OCI-LY7 (cell line): ENCODE data around the gene RNF183. TPM values are rescaled to one million over a fixed set of nuclear protein-coding genes. Genes with fewer than 3 reads are reported as not detected.

Experiments
- BruUV-seq: library from RNA; stranded (reverse); fragments of 400-500 nt; replicated peaks from 2 replicates; lab custom pipeline; 2021; lab: Mats Ljungman, UMichigan
- CTCF ChIA-PET: fragments of 300-600 bp; sonication (Branson Sonifier 250); formaldehyde crosslinking; loops from one replicate; lab custom pipeline; 2022; ENCODE audit warnings: antibody characterized with exemption; ENCODE audit not compliant: unreplicated experiment; lab: Charles Lee
- POLR2A ChIA-PET: fragments of 300-600 bp; sonication (Branson Sonifier 250); formaldehyde crosslinking; loops from one replicate; lab custom pipeline; 2022; ENCODE audit warnings: antibody characterized with exemption; lab: Charles Lee
- DNase-seq: peaks from one replicate; pipeline ENCODE4 v3.0.0-alpha.2; 2015; ENCODE audit warnings: low spot score
- H2AFZ ChIP-seq: fragments of 200-600 bp; sonication (generic), shearing (Covaris generic); 2 replicates; pipeline ENCODE4 v1.6.1; 2014; ENCODE audit warnings: mild to moderate bottlenecking, antibody characterized with exemption, low read length, moderate library complexity
- H3K27ac ChIP-seq: fragments of 200-600 bp; sonication (generic); 2 replicates; pipeline ENCODE4 v1.5.1; 2014; ENCODE audit warnings: mixed run types, low read depth, mild to moderate bottlenecking, moderate library complexity, low read length, inconsistent platforms; ENCODE audit not compliant: poor library complexity, severe bottlenecking
- H3K36me3 ChIP-seq: fragments of 200-600 bp; sonication (generic); 2 replicates; pipeline ENCODE4 v1.6.1; 2014; ENCODE audit warnings: mild to moderate bottlenecking, antibody characterized with exemption, low read length, moderate library complexity, mixed read lengths; ENCODE audit not compliant: insufficient read depth
- H3K4me1 ChIP-seq: fragments of 200-600 bp; sonication (generic); 2 replicates; pipeline ENCODE4 v1.5.1; 2014; ENCODE audit warnings: mild to moderate bottlenecking, low read length; ENCODE audit not compliant: insufficient read depth, poor library complexity, severe bottlenecking
- H3K4me2 ChIP-seq: fragments of 200-600 bp; sonication (generic); 2 replicates; pipeline ENCODE4 v1.6.1; 2014; ENCODE audit warnings: mild to moderate bottlenecking, low read length
- H3K4me3 ChIP-seq: fragments of 200-600 bp; sonication (generic); 2 replicates; pipeline ENCODE4 v1.5.1; 2014; ENCODE audit warnings: mild to moderate bottlenecking, low read depth, low read length; ENCODE audit not compliant: poor library complexity, severe bottlenecking
- H3K79me2 ChIP-seq: fragments of 200-600 bp; sonication (generic); 2 replicates; pipeline ENCODE4 v1.6.1; 2016; ENCODE audit warnings: low read depth, mild to moderate bottlenecking, low read length, moderate library complexity, mixed read lengths; ENCODE audit not compliant: insufficient read depth
- H3K9me2 ChIP-seq: fragments of 200-600 bp; sonication (generic); 2 replicates; pipeline ENCODE4 v1.6.1; 2016; ENCODE audit warnings: mild to moderate bottlenecking, low read length, mixed read lengths; ENCODE audit not compliant: insufficient read depth
- H3K9me3 ChIP-seq: fragments of 200-600 bp; sonication (generic); 2 replicates; pipeline ENCODE4 v1.6.1; 2014; ENCODE audit warnings: mild to moderate bottlenecking, mixed run types, low read length, mixed read lengths
- H4K20me1 ChIP-seq: fragments of 200-600 bp; sonication (generic); 2 replicates; pipeline ENCODE4 v1.6.1; 2014; ENCODE audit warnings: mild to moderate bottlenecking, antibody characterized with exemption, low read length, moderate library complexity, mixed read lengths; ENCODE audit not compliant: insufficient read depth
- CTCF ChIP-seq: fragments of 200-600 bp; sonication (generic); conservative IDR thresholded peaks from 2 replicates; pipeline ENCODE4 v1.5.1; 2014; ENCODE audit warnings: mild to moderate bottlenecking, antibody characterized with exemption, low read length, moderate library complexity, mixed read lengths
- EZH2phosphoT487 ChIP-seq: fragments of 200-600 bp; sonication (generic); IDR thresholded peaks from 2 replicates; pipeline ENCODE4 v1.6.1; 2018; ENCODE audit warnings: low read depth, borderline replicate concordance, mild to moderate bottlenecking, mixed run types, antibody characterized with exemption, low read length, moderate library complexity, mixed read lengths
- intact Hi-C: fragments of 100-400 bp; cut with micrococcal nuclease; formaldehyde crosslinking; loops from one replicate; pipeline ENCODE4 v1.10.0; 2022; ENCODE audit not compliant: unreplicated experiment
- total RNA-seq, 2 experiments: library from RNA; depleted of rRNA in 1 of 2; stranded (reverse); fragments of >200 nt in 1 of 2; shearing (Covaris generic) in 1 of 2; gene quantifications; 2 replicates each; pipeline ENCODE4 v1.2.3, GENCODE V29; 2014 to 2022

The RNF183 gene
- total RNA-seq, 2 experiments from 2014 or later, result not detected

DNA sequence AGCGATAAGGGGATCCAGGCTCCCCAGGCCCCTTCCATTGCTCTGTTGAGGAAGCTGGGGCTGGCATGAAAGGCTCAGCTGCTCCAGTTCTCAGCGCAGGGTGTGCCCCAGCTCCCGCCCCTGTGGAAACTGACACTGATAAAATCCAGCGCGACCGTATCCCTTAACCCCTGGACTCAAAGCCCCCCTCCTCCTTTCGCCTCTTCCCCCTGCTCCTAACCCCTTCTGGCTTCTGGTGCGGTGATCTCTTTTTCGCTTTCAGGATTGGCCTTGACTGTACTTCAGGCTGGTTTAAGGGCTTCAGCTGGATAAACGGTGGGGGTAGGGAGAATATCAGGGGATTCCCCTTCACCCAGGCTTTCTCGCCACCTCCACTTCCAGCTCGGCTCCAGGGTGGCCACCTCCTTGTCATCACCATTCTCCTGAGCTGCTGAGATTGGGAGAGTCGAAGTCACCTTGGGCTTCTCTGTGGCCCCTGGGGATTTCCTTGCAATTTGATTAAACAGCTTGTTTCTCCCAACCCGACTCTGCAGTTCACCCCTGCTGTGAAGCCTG is 47.0 kb upstream of the RNF183 start:
- Histone ChIP-seq H3K27ac (no peak overlapping the region), H3K4me3 (peak overlapping the region; percentile 58), H3K9me3 (no peaks in the 10 kb centered on the region), H3K4me2 (peak overlapping the region; percentile 63), H2AFZ (peak overlapping the region; percentile 44; the same call in 1 of the 2 replicates), H4K20me1 (no peaks in the 10 kb centered on the region), H3K79me2 (no peaks in the 10 kb centered on the region), H3K36me3 (no peaks in the 10 kb centered on the region), H3K9me2 (no peaks in the 10 kb centered on the region), H3K4me1 (peaks cover 19% of the 10 kb centered on the region)
- no peak for TF ChIP-seq EZH2phosphoT487
- TF ChIP-seq CTCF, result no peak
- no TSS peak for BruUV-seq
- POLR2A ChIA-PET, result interaction anchor here (1.1 to 4.6 kb wide), 4 partner anchors 10 to 60 kb away, joined by 3 to 31 read pairs (median 6); partner anchors contain the start of genes C9orf43, POLE3 and WDR31
- CTCF ChIA-PET, result interaction anchor here (0.6 to 1.1 kb wide), 2 partner anchors 10 to 15 kb away, joined by 4 read pairs; partner anchors contain the start of gene WDR31
- DNase-seq, result no peak
- intact Hi-C loops, result no loop called here

- Histone ChIP-seq H3K9me2 (no peaks in the 10 kb centered on the region), H3K27ac (no peak within 1 kb of the TSS), H3K79me2 (no peaks in the 10 kb centered on the region), H2AFZ (peak within 1 kb of the TSS; percentile 44; the same call in 1 of the 2 replicates), H3K9me3 (no peaks in the 10 kb centered on the region), H3K4me1 (peaks cover 19% of the 10 kb centered on the region), H3K4me2 (peak within 1 kb of the TSS; percentile 63), H3K4me3 (peak within 1 kb of the TSS; percentile 58), H3K36me3 (no peaks in the 10 kb centered on the region), H4K20me1 (no peaks in the 10 kb centered on the region)
- CTCF ChIA-PET, result interaction anchor here (0.6 to 1.0 kb wide), 2 partner anchors 15 to 16 kb away, joined by 3 to 4 read pairs; no protein-coding TSS in a partner anchor
- TF ChIP-seq EZH2phosphoT487 (0 out of 2 replicates have a peak, but pooled peaks have one; percentile 58), CTCF (no peak)
- POLR2A ChIA-PET, result interaction anchor here (0.7 to 4.6 kb wide), 3 partner anchors 9 to 129 kb away, joined by 3 to 31 read pairs (median 3); partner anchors contain the start of genes C9orf43, FKBP15, POLE3 and SLC31A1
- BruUV-seq, result no TSS peak
- intact Hi-C loops, result no loop called here
- DNase-seq, result peak; percentile 25
These were observed 46.4 kb upstream of the RNF183 start, which contains the start of gene BSPRY for GRCh38 chr9:113349445-113350094. BSPRY (plus strand) TSS chr9:113349541; CDS start chr9:113349580, 39 bp downstream.
